MM.1S (cell line): ENCODE data around the gene BMERB1.

ENCODE experiments used
- DNase-seq: peaks from one replicate; pipeline ENCODE4 v3.0.0-alpha.2; 2015
- H2AFZ ChIP-seq: fragments of 300-600 bp; sonication (generic); 2 replicates; pipeline ENCODE4 v1.6.0; 2016; ENCODE audit warnings: antibody characterized with exemption, low read length
- H3F3A ChIP-seq: fragments of 300-600 bp; sonication (generic); 2 replicates; pipeline ENCODE4 v1.6.1; 2016; ENCODE audit warnings: mild to moderate bottlenecking, antibody characterized with exemption, low read length, moderate library complexity, mixed read lengths; ENCODE audit not compliant: insufficient read depth
- H3K27ac ChIP-seq: fragments of 300-600 bp; sonication (generic); 2 replicates; pipeline ENCODE4 v1.5.1; 2016; ENCODE audit warnings: mild to moderate bottlenecking, low read length
- H3K27me3 ChIP-seq: fragments of 300-600 bp; sonication (generic); replicated peaks from 2 replicates; pipeline ENCODE4 v1.6.0; 2016; ENCODE audit warnings: low read length; ENCODE audit not compliant: insufficient read depth
- H3K36me3 ChIP-seq: fragments of 300-600 bp; sonication (generic); replicated peaks from 2 replicates; pipeline ENCODE4 v1.6.1; 2016; ENCODE audit warnings: mild to moderate bottlenecking, low read length, mixed read lengths; ENCODE audit not compliant: insufficient read depth
- H3K4me1 ChIP-seq: fragments of 300-600 bp; sonication (generic); 2 replicates; pipeline ENCODE4 v1.6.1; 2016; ENCODE audit warnings: low read length, mixed read lengths
- H3K4me2 ChIP-seq: fragments of 300-600 bp; sonication (generic); 2 replicates; pipeline ENCODE4 v1.6.0; 2016; ENCODE audit warnings: low read depth, low read length
- H3K4me3 ChIP-seq: fragments of 300-600 bp; sonication (generic); 2 replicates; pipeline ENCODE4 v1.5.1; 2016; ENCODE audit warnings: low read length, mixed read lengths
- H3K79me2 ChIP-seq: fragments of 300-600 bp; sonication (generic); 2 replicates; pipeline ENCODE4 v1.6.1; 2016; ENCODE audit warnings: mixed run types, low read length, mixed read lengths
- H3K9ac ChIP-seq: fragments of 300-600 bp; sonication (generic); 2 replicates; pipeline ENCODE4 v1.6.1; 2016; ENCODE audit warnings: low read length, mixed read lengths
- H3K9me2 ChIP-seq: fragments of 300-600 bp; sonication (generic); replicated peaks from 2 replicates; pipeline ENCODE4 v1.6.1; 2016; ENCODE audit warnings: mild to moderate bottlenecking, low read length, mixed read lengths; ENCODE audit not compliant: insufficient read depth
- H3K9me3 ChIP-seq: fragments of 300-600 bp; sonication (generic); replicated peaks from 2 replicates; pipeline ENCODE4 v1.6.1; 2016; ENCODE audit warnings: mild to moderate bottlenecking, low read length, mixed read lengths; ENCODE audit not compliant: insufficient read depth
- H4K20me1 ChIP-seq: fragments of 300-600 bp; sonication (generic); 2 replicates; pipeline ENCODE4 v1.6.1; 2016; ENCODE audit warnings: mild to moderate bottlenecking, low read length, moderate library complexity, mixed read lengths; ENCODE audit not compliant: insufficient read depth
- CTCF ChIP-seq: fragments of 300-600 bp; sonication (generic); IDR thresholded peaks from 2 replicates; pipeline ENCODE4 v1.5.1; 2016; ENCODE audit warnings: antibody characterized with exemption, low read length, mixed read lengths
- EZH2 ChIP-seq: fragments of 300-600 bp; sonication (generic); optimal IDR thresholded peaks from 2 replicates; pipeline ENCODE3; 2017; ENCODE audit warnings: low read depth, mild to moderate bottlenecking, antibody characterized with exemption, low read length, mixed read lengths
- EZH2phosphoT487 ChIP-seq: fragments of 300-600 bp; sonication (generic); IDR thresholded peaks from 2 replicates; pipeline ENCODE4 v1.6.1; 2018; ENCODE audit warnings: antibody characterized with exemption, low read length

The BMERB1 gene

GRCh38 chr16:15552507-15552906, 118.1 kb downstream of the BMERB1 start:
- no peak overlapping the region for H3K9ac ChIP-seq
- H3K9me3 ChIP-seq, result no peaks in the 10 kb centered on the region
- no peaks in the 10 kb centered on the region for H3K4me1 ChIP-seq
- no peaks in the 10 kb centered on the region for H3K79me2 ChIP-seq
- DNase-seq, result no peak
- no peaks in the 10 kb centered on the region for H4K20me1 ChIP-seq
- H3K27me3 ChIP-seq, result no peaks in the 10 kb centered on the region
- no peaks in the 10 kb centered on the region for H3K36me3 ChIP-seq
- H2AFZ ChIP-seq, result no peak overlapping the region
- H3K4me3 ChIP-seq, result no peak overlapping the region
- H3K9me2 ChIP-seq, result no peaks in the 10 kb centered on the region
- no peak for TF ChIP-seq EZH2
- H3K4me2 ChIP-seq, result no peak overlapping the region
- H3F3A ChIP-seq, result no peaks in the 10 kb centered on the region
- H3K27ac ChIP-seq, result no peak overlapping the region

GRCh38 chr16:15553313-15554088, 119.1 kb downstream of the BMERB1 start:
- TF ChIP-seq CTCF (no peak), EZH2phosphoT487 (no peak), EZH2 (no peak)
- Histone ChIP-seq H3K4me3 (no peak overlapping the region), H4K20me1 (no peaks in the 10 kb centered on the region)

GRCh38 chr16:15556130-15556529, 121.7 kb downstream of the BMERB1 start:
- H3K9me2 ChIP-seq, result no peaks in the 10 kb centered on the region
- H3K4me2 ChIP-seq, result no peak overlapping the region
- H3K9ac ChIP-seq, result no peak overlapping the region
- H3K79me2 ChIP-seq, result no peaks in the 10 kb centered on the region
- no peaks in the 10 kb centered on the region for H3K9me3 ChIP-seq
- no peak overlapping the region for H3K4me3 ChIP-seq
- no peaks in the 10 kb centered on the region for H4K20me1 ChIP-seq
- no peak overlapping the region for H3K27ac ChIP-seq
- no peaks in the 10 kb centered on the region for H3K36me3 ChIP-seq
- no peak overlapping the region for H2AFZ ChIP-seq
- no peaks in the 10 kb centered on the region for H3F3A ChIP-seq
- TF ChIP-seq CTCF, result no peak
- TF ChIP-seq EZH2, result no peak
- TF ChIP-seq EZH2phosphoT487, result no peak
- no peak for DNase-seq
- no peaks in the 10 kb centered on the region for H3K4me1 ChIP-seq
- no peaks in the 10 kb centered on the region for H3K27me3 ChIP-seq

More at GRCh38 chr16:15553313-15554088, 119.1 kb downstream of the BMERB1 start:
- Histone ChIP-seq H3K4me1 (no peaks in the 10 kb centered on the region), H3K4me2 (no peak overlapping the region), H3K79me2 (no peaks in the 10 kb centered on the region), H3F3A (no peaks in the 10 kb centered on the region), H3K27ac (no peak overlapping the region), H3K9ac (no peak overlapping the region), H2AFZ (no peak overlapping the region), H3K36me3 (no peaks in the 10 kb centered on the region), H3K9me3 (no peaks in the 10 kb centered on the region), H3K9me2 (no peaks in the 10 kb centered on the region), H3K27me3 (no peaks in the 10 kb centered on the region)
- DNase-seq, result no peak

- DNase-seq, result no peak
- no peaks in the 10 kb centered on the region for H4K20me1 ChIP-seq
- TF ChIP-seq CTCF, result no peak
- no peak for TF ChIP-seq EZH2phosphoT487
- no peak for TF ChIP-seq EZH2
- no peak overlapping the region for H3K27ac ChIP-seq
- no peak overlapping the region for H3K9ac ChIP-seq
- no peaks in the 10 kb centered on the region for H3F3A ChIP-seq
- H3K4me3 ChIP-seq, result no peak overlapping the region
- H3K36me3 ChIP-seq, result no peaks in the 10 kb centered on the region
- H3K4me1 ChIP-seq, result no peaks in the 10 kb centered on the region
- H3K79me2 ChIP-seq, result no peaks in the 10 kb centered on the region
- H2AFZ ChIP-seq, result no peak overlapping the region
- no peak overlapping the region for H3K4me2 ChIP-seq
- H3K9me3 ChIP-seq, result no peaks in the 10 kb centered on the region
- no peaks in the 10 kb centered on the region for H3K27me3 ChIP-seq
- H3K9me2 ChIP-seq, result no peaks in the 10 kb centered on the region
Observed at GRCh38 chr16:15557258-15557657, 122.9 kb downstream of the BMERB1 start.
